ENCODE measurements around the gene LARP1. TPM values are rescaled to one million over a fixed set of nuclear protein-coding genes. Genes with fewer than 3 reads are reported as not detected.

LARP1 gene
- total and polyA plus RNA-seq, 9 of the 15 experiments (the other 6 are each of a cell fraction or from before 2014, with no cell fraction given): 22.6 to 300 (median 92.0) TPM

DNA sequence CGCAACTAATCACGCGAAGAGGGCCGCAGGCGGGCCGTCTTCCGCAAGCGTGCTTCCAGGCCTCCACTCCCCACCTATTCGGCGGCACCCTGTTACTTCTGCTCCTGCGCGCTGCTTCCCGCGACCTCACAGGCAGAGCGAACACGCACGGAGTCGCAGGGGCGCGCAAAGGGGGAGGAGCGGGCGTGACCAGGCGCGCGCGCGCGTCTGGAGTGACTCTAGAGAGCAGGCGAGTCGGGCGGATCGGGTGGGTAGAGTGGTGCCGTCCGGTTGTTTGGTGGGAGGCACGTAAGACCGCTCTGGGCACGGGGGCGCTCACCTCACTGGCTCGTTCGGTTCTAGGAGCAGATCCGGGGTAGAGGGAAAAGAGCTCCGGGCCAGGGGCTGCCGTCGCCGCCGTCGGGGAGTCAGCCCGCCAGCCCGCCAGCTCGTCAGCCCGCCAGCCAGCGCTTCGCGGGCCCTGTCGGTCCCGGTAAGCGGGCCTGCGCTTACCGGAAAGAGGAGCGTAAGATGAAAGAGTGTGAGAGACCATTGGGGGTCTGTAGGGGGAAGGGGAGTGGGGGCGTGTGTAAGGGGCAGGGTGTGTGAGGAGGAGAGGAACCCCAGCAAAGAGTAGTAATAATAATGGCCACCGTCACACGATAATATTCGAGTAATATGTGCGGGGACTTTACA is 103.3 kb downstream of the LARP1 start, which contains the start of gene CNOT8 (continued):
- TF ChIP-seq, protein P1, sequence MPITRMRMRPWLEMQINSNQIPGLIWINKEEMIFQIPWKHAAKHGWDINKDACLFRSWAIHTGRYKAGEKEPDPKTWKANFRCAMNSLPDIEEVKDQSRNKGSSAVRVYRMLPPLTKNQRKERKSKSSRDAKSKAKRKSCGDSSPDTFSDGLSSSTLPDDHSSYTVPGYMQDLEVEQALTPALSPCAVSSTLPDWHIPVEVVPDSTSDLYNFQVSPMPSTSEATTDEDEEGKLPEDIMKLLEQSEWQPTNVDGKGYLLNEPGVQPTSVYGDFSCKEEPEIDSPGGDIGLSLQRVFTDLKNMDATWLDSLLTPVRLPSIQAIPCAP (CRISPR knock-in tag; IDR thresholded peaks at IDR 0.05; ENCODE audit: borderline replicate concordance): 0 out of 2 replicates have a peak, but pooled peaks have one; percentile 28
- no peak for TF ChIP-seq ZZZ3 (IDR thresholded peaks at IDR 0.05)
- TF ChIP-seq CHD2 (IDR thresholded peaks at IDR 0.05; ENCODE audit: low read depth, low read length): no peak
- peak; percentile 90 for TF ChIP-seq TBP (optimal IDR thresholded peaks at IDR 0.05; ENCODE audit: low read depth, low read length)
- no peak for TF ChIP-seq HMG20A (CRISPR knock-in tag; conservative IDR thresholded peaks at IDR 0.05)
- TF ChIP-seq ARHGAP35 (IDR thresholded peaks at IDR 0.05; ENCODE audit: partially characterized antibody): no peak
- TF ChIP-seq FOXA1 (IDR thresholded peaks at IDR 0.05; ENCODE audit: borderline replicate concordance): no peak
- TF ChIP-seq, protein P2, sequence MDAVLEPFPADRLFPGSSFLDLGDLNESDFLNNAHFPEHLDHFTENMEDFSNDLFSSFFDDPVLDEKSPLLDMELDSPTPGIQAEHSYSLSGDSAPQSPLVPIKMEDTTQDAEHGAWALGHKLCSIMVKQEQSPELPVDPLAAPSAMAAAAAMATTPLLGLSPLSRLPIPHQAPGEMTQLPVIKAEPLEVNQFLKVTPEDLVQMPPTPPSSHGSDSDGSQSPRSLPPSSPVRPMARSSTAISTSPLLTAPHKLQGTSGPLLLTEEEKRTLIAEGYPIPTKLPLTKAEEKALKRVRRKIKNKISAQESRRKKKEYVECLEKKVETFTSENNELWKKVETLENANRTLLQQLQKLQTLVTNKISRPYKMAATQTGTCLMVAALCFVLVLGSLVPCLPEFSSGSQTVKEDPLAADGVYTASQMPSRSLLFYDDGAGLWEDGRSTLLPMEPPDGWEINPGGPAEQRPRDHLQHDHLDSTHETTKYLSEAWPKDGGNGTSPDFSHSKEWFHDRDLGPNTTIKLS (IDR thresholded peaks at IDR 0.05; ENCODE audit: borderline replicate concordance, low read depth): peak; percentile 82; the same call in 1 of the 2 replicates
- TF ChIP-seq, protein P3, sequence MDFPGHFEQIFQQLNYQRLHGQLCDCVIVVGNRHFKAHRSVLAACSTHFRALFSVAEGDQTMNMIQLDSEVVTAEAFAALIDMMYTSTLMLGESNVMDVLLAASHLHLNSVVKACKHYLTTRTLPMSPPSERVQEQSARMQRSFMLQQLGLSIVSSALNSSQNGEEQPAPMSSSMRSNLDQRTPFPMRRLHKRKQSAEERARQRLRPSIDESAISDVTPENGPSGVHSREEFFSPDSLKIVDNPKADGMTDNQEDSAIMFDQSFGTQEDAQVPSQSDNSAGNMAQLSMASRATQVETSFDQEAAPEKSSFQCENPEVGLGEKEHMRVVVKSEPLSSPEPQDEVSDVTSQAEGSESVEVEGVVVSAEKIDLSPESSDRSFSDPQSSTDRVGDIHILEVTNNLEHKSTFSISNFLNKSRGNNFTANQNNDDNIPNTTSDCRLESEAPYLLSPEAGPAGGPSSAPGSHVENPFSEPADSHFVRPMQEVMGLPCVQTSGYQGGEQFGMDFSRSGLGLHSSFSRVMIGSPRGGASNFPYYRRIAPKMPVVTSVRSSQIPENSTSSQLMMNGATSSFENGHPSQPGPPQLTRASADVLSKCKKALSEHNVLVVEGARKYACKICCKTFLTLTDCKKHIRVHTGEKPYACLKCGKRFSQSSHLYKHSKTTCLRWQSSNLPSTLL (IDR thresholded peaks at IDR 0.05): no peak
- TF ChIP-seq RBM14 (IDR thresholded peaks at IDR 0.05; ENCODE audit: borderline replicate concordance, insufficient read depth, low read depth, low read length): 0 out of 2 replicates have a peak, but pooled peaks have one; percentile 70
- TF ChIP-seq ZFPM2 (CRISPR knock-in tag; IDR thresholded peaks at IDR 0.05): no peak
- no peak for TF ChIP-seq ILK (tag; IDR thresholded peaks at IDR 0.05; ENCODE audit: borderline replicate concordance, low read depth)
- no peak for TF ChIP-seq NR2F6 (CRISPR knock-in tag; IDR thresholded peaks at IDR 0.05)
- no peak for TF ChIP-seq HNRNPK (IDR thresholded peaks at IDR 0.05; ENCODE audit: low read depth, low read length, poor library complexity, severe bottlenecking)
- no peak for TF ChIP-seq PCBP2 (IDR thresholded peaks at IDR 0.05; ENCODE audit: low read depth, low read length, poor library complexity, severe bottlenecking)
- no peak for TF ChIP-seq POLR3A (IDR thresholded peaks at IDR 0.05; ENCODE audit: borderline replicate concordance, extremely low read depth, insufficient read depth, insufficient read length)
- TF ChIP-seq, protein P4, sequence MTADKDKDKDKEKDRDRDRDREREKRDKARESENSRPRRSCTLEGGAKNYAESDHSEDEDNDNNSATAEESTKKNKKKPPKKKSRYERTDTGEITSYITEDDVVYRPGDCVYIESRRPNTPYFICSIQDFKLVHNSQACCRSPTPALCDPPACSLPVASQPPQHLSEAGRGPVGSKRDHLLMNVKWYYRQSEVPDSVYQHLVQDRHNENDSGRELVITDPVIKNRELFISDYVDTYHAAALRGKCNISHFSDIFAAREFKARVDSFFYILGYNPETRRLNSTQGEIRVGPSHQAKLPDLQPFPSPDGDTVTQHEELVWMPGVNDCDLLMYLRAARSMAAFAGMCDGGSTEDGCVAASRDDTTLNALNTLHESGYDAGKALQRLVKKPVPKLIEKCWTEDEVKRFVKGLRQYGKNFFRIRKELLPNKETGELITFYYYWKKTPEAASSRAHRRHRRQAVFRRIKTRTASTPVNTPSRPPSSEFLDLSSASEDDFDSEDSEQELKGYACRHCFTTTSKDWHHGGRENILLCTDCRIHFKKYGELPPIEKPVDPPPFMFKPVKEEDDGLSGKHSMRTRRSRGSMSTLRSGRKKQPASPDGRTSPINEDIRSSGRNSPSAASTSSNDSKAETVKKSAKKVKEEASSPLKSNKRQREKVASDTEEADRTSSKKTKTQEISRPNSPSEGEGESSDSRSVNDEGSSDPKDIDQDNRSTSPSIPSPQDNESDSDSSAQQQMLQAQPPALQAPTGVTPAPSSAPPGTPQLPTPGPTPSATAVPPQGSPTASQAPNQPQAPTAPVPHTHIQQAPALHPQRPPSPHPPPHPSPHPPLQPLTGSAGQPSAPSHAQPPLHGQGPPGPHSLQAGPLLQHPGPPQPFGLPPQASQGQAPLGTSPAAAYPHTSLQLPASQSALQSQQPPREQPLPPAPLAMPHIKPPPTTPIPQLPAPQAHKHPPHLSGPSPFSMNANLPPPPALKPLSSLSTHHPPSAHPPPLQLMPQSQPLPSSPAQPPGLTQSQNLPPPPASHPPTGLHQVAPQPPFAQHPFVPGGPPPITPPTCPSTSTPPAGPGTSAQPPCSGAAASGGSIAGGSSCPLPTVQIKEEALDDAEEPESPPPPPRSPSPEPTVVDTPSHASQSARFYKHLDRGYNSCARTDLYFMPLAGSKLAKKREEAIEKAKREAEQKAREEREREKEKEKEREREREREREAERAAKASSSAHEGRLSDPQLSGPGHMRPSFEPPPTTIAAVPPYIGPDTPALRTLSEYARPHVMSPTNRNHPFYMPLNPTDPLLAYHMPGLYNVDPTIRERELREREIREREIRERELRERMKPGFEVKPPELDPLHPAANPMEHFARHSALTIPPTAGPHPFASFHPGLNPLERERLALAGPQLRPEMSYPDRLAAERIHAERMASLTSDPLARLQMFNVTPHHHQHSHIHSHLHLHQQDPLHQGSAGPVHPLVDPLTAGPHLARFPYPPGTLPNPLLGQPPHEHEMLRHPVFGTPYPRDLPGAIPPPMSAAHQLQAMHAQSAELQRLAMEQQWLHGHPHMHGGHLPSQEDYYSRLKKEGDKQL (CRISPR knock-in tag; IDR thresholded peaks at IDR 0.05; ENCODE audit: borderline replicate concordance): no peak
- TF ChIP-seq GTF2A2 (tag; IDR thresholded peaks at IDR 0.05): no peak
